Measurements from ENCODE around the gene FER1L5.

The FER1L5 gene

GRCh38 chr2:96642564-96643360, at the start of gene FER1L5:
Gene FER1L5, plus strand, starts transcription at chr2:96642764. Its CDS starts 73 bp downstream, at chr2:96642837.
- no peak for DNase-seq (ENCODE audit: extremely low spot score)
- peak; percentile 69 for TF ChIP-seq PKNOX1 (IDR thresholded peaks at IDR 0.05)
- TF ChIP-seq L3MBTL2 (conservative IDR thresholded peaks at IDR 0.05): no peak
- CTCF ChIA-PET: no interaction called here
- POLR2A ChIA-PET: interaction anchor here (0.6 kb wide), 1 partner anchor 9 kb away, joined by 3 read pairs; no protein-coding TSS in a partner anchor

- DNase-seq (ENCODE audit: extremely low spot score): no peak
- POLR2A ChIA-PET: interaction anchor here (0.7 kb wide), 1 partner anchor 8 kb away, joined by 3 read pairs; no protein-coding TSS in a partner anchor
- CTCF ChIA-PET: interaction anchor here (0.7 to 1.1 kb wide), 2 partner anchors 54 to 169 kb away, joined by 3 to 4 read pairs; no protein-coding TSS in a partner anchor
- no peak for TF ChIP-seq BHLHE40 (IDR thresholded peaks at IDR 0.05; ENCODE audit: borderline replicate concordance)
- TF ChIP-seq FOXA1 (IDR thresholded peaks at IDR 0.05): no peak
- TF ChIP-seq FOXK2 (IDR thresholded peaks at IDR 0.05): no peak
- TF ChIP-seq CTBP1 (IDR thresholded peaks at IDR 0.05; ENCODE audit: borderline replicate concordance): no peak
- TF ChIP-seq SUZ12 (IDR thresholded peaks at IDR 0.05): no peak
- TF ChIP-seq L3MBTL2 (conservative IDR thresholded peaks at IDR 0.05): no peak
- TF ChIP-seq ARNT (IDR thresholded peaks at IDR 0.05): no peak
- no peak for TF ChIP-seq PKNOX1 (IDR thresholded peaks at IDR 0.05)
- TF ChIP-seq SP1 (IDR thresholded peaks at IDR 0.05): no peak
- no peak for TF ChIP-seq TARDBP (IDR thresholded peaks at IDR 0.05)
- no peak for TF ChIP-seq FOXM1 (IDR thresholded peaks at IDR 0.05; ENCODE audit: borderline replicate concordance)
- TF ChIP-seq ZNF384 (IDR thresholded peaks at IDR 0.05): no peak
- no peak for TF ChIP-seq NFRKB (IDR thresholded peaks at IDR 0.05)
- TF ChIP-seq ELF4 (IDR thresholded peaks at IDR 0.05): no peak
- no peak for TF ChIP-seq HDGF (IDR thresholded peaks at IDR 0.05; ENCODE audit: borderline replicate concordance)
- TF ChIP-seq LEF1 (IDR thresholded peaks at IDR 0.05; ENCODE audit: borderline replicate concordance): no peak
Measured at GRCh38 chr2:96594282-96594681, 48.3 kb upstream of the FER1L5 start.

- DNase-seq (ENCODE audit: extremely low spot score): no peak
- ChIA-PET CTCF (interaction anchor here (0.7 to 1.1 kb wide), 2 partner anchors 55 to 168 kb away, joined by 3 to 4 read pairs; no protein-coding TSS in a partner anchor), POLR2A (no interaction called here)
- TF ChIP-seq ZNF384 (IDR thresholded peaks at IDR 0.05): no peak
- TF ChIP-seq LEF1 (IDR thresholded peaks at IDR 0.05; ENCODE audit: borderline replicate concordance): no peak
- no peak for TF ChIP-seq TARDBP (IDR thresholded peaks at IDR 0.05)
- no peak for TF ChIP-seq BHLHE40 (IDR thresholded peaks at IDR 0.05; ENCODE audit: borderline replicate concordance)
- no peak for TF ChIP-seq HDGF (IDR thresholded peaks at IDR 0.05; ENCODE audit: borderline replicate concordance)
- TF ChIP-seq NFRKB (IDR thresholded peaks at IDR 0.05): no peak
- TF ChIP-seq PKNOX1 (IDR thresholded peaks at IDR 0.05): no peak
- no peak for TF ChIP-seq SP1 (IDR thresholded peaks at IDR 0.05)
- TF ChIP-seq ARNT (IDR thresholded peaks at IDR 0.05): no peak
- TF ChIP-seq SUZ12 (IDR thresholded peaks at IDR 0.05): no peak
- no peak for TF ChIP-seq FOXA1 (IDR thresholded peaks at IDR 0.05)
- TF ChIP-seq CTBP1 (IDR thresholded peaks at IDR 0.05; ENCODE audit: borderline replicate concordance): no peak
- TF ChIP-seq ELF4 (IDR thresholded peaks at IDR 0.05): no peak
Measured at GRCh38 chr2:96594691-96595152, 47.8 kb upstream of the FER1L5 start.

- POLR2A ChIA-PET: no interaction called here
- no peak for DNase-seq (ENCODE audit: extremely low spot score)
Measured at GRCh38 chr2:96596596-96596995, 46.0 kb upstream of the FER1L5 start.

More at GRCh38 chr2:96596596-96596995, 46.0 kb upstream of the FER1L5 start:
- TF ChIP-seq NFRKB (IDR thresholded peaks at IDR 0.05) (no peak), SUZ12 (IDR thresholded peaks at IDR 0.05) (no peak), L3MBTL2 (conservative IDR thresholded peaks at IDR 0.05) (no peak), SP1 (IDR thresholded peaks at IDR 0.05) (no peak), ELF4 (IDR thresholded peaks at IDR 0.05) (no peak), TARDBP (IDR thresholded peaks at IDR 0.05) (no peak), CTBP1 (IDR thresholded peaks at IDR 0.05; ENCODE audit: borderline replicate concordance) (no peak), ARNT (IDR thresholded peaks at IDR 0.05) (no peak), FOXK2 (IDR thresholded peaks at IDR 0.05) (no peak), ZNF384 (IDR thresholded peaks at IDR 0.05) (no peak), FOXM1 (IDR thresholded peaks at IDR 0.05; ENCODE audit: borderline replicate concordance) (no peak), LEF1 (IDR thresholded peaks at IDR 0.05; ENCODE audit: borderline replicate concordance) (no peak), HDGF (IDR thresholded peaks at IDR 0.05; ENCODE audit: borderline replicate concordance) (no peak), FOXA1 (IDR thresholded peaks at IDR 0.05) (no peak), BHLHE40 (IDR thresholded peaks at IDR 0.05; ENCODE audit: borderline replicate concordance) (no peak), PKNOX1 (IDR thresholded peaks at IDR 0.05) (no peak)
- CTCF ChIA-PET: no interaction called here

Measured in HEK293T (cell line).